ENCODE results near the gene NGFR. TPM values are rescaled to one million over a fixed set of nuclear protein-coding genes. Genes with fewer than 3 reads are reported as not detected.

NGFR gene
- total RNA-seq, 2 donors from 2014 or later: 13.9 to 22.5 TPM

- Histone ChIP-seq H3K27me3 (replicated peaks; ENCODE audit: insufficient read depth) (no peaks in the 10 kb centered on the region), H3K9me3 (no peaks in the 10 kb centered on the region), H3K4me1 (ENCODE audit: control insufficient read depth in 1 of 2, low read depth in 2 of 2) (peaks cover 0 to 14% of the 10 kb centered on the region in 2 donors), H3K36me3 (no peaks in the 10 kb centered on the region), H3K4me3 (no peak overlapping the region), H3K27ac (no peak overlapping the region)
- TF ChIP-seq CTCF (IDR thresholded peaks at IDR 0.05): no peak
- ATAC-seq (ENCODE audit: insufficient number of reproducible peaks, low FRiP score, low read depth): no peak
- no peak for DNase-seq (ENCODE audit: low spot score)
These were observed 50.0 kb downstream of the NGFR start for GRCh38 chr17:49545007-49545660.

GRCh38 chr17:49545806-49546545 lies 50.9 kb downstream of the NGFR start:
- Histone ChIP-seq H3K36me3 (no peaks in the 10 kb centered on the region), H3K4me1 (ENCODE audit: control insufficient read depth in 1 of 2, low read depth in 2 of 2) (peaks cover 0 to 14% of the 10 kb centered on the region in 2 donors), H3K4me3 (no peak overlapping the region), H3K27me3 (replicated peaks; ENCODE audit: insufficient read depth) (no peaks in the 10 kb centered on the region), H3K9me3 (no peaks in the 10 kb centered on the region), H3K27ac (no peak overlapping the region)
- ATAC-seq (ENCODE audit: insufficient number of reproducible peaks, low FRiP score, low read depth) (no peak), DNase-seq (ENCODE audit: low spot score) (no peak)
- no peak for TF ChIP-seq CTCF (IDR thresholded peaks at IDR 0.05)

GRCh38 chr17:49546546-49547535 lies 51.7 kb downstream of the NGFR start:
- H3K27ac ChIP-seq: no peak overlapping the region
- ATAC-seq (ENCODE audit: insufficient number of reproducible peaks, low FRiP score, low read depth): no peak
- DNase-seq (ENCODE audit: low spot score): no peak
- TF ChIP-seq CTCF (IDR thresholded peaks at IDR 0.05): no peak
- H3K4me1 ChIP-seq (ENCODE audit: control insufficient read depth in 1 of 2, low read depth in 2 of 2): peaks cover 0 to 14% of the 10 kb centered on the region in 2 donors
- no peaks in the 10 kb centered on the region for H3K36me3 ChIP-seq
- no peaks in the 10 kb centered on the region for H3K9me3 ChIP-seq
- H3K27me3 ChIP-seq (replicated peaks; ENCODE audit: insufficient read depth): no peaks in the 10 kb centered on the region
- H3K4me3 ChIP-seq: no peak overlapping the region

- Histone ChIP-seq H3K27ac (no peak overlapping the region), H3K4me3 (no peak overlapping the region), H3K9me3 (no peaks in the 10 kb centered on the region), H3K27me3 (replicated peaks; ENCODE audit: insufficient read depth) (no peaks in the 10 kb centered on the region), H3K36me3 (no peaks in the 10 kb centered on the region), H3K4me1 (ENCODE audit: control insufficient read depth in 1 of 2, low read depth in 2 of 2) (peaks cover 0 to 14% of the 10 kb centered on the region in 2 donors)
- no peak for TF ChIP-seq CTCF (IDR thresholded peaks at IDR 0.05)
- no peak for DNase-seq (ENCODE audit: low spot score)
- no peak for ATAC-seq (ENCODE audit: insufficient number of reproducible peaks, low FRiP score, low read depth)
These were observed 52.5 kb downstream of the NGFR start for GRCh38 chr17:49547566-49547965.

Measured in thoracic aorta (tissue), 2 donors.